SKM-1 (cell line): ENCODE measurements around the gene CNTNAP2.

Experiments used
- DNase-seq: peaks from one replicate; lab custom pipeline; 2025; ENCODE audit not compliant: unreplicated experiment; lab: John Stamatoyannopoulos, UW

The CNTNAP2 gene

DNA sequence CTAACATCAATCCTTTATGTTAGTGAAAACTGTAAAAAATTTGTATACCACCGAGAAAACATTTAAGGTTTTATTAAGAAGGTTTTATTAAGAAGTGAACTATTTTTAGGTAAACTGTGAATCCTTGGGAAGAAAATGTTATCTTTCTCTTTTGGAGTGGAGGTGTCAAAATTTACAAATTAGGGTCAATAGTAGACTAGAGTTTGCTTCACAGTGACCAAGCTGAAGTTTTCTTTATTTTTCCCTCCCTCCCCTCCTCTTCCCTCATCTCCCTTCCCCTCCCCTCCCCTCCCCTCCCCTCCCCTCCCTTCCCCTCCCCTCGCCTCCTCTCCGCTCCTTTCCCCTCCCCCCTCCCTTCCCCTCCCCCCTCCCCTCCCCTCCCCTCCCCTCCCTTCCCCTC is 168.8 kb downstream of the CNTNAP2 start:
- no peak for DNase-seq

DNA sequence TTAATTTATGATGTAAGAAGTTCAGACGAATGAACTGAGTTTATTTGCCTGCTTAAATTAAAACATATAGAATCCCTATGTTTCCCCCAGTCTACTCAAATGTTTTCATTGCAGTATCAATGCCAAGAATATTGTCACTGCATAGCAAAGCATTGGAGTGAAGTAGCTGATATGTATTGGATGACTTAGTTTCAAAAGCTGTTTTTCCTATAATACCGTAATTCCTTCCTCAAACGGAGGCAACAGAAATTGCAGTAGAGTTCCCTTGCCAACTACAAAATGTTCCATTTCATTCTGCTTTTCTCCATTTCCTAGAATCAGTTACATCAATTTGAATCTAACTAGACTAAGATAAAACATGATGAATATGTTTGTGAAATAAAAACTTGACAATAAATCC is 174.1 kb downstream of the CNTNAP2 start:
- DNase-seq, result no peak

DNA sequence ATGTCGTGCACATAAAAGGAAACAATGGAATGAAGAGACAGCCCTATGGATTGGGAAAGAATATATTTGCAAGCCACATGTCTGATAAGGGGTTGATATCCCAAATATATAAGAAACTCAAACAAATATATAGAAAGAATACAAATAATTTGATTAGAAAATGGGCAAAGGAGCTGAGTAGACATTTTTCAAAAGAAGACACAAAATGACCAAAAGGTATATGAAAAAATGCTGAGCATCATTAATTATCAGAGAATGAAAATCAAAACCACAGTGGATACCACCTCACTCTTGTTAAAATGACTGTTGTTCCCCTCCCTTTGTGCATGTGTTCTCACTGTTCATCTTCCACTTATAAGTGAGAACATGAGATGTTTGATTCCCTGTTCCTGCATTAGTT is 175.3 kb downstream of the CNTNAP2 start:
- DNase-seq, result no peak

DNA sequence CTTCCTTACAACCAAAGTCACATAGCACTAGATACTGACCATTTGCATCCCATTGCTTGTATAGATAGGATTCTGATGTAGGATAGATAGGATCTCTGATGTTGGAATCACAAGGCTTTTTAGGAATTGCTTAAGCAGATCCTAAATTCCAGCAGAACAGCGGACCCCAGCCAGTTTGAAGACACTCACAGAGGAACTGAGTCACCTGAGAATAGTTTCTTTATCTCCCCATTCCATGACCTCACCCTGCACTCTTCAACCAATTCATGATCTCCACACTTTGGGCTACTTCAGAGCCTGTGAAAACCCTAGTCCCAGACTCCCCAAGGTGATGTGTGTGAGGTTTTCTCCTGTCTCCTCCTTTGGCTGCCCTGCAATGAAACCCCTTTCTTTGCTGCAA is 179.4 kb downstream of the CNTNAP2 start:
- no peak for DNase-seq

DNA sequence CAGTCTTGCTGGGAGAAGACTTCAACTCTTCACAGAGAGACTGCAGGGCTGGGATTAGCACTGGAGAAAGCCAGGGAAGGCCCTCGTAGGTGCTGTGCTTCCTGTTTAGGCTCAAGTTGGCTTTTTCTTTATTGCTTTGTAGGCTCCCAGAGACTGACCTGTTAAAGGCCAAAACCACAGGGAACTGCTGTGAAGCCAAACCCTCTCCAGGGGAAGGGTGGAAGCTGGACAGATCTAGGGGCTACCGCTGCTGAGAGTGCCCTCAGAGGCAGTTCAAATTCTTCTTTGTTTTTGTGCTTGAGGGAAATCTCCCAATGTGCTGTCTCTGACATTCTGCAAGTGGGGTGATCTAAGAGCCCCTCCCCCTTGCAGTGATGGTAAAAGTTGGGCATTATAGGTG is 198.4 kb downstream of the CNTNAP2 start:
- no peak for DNase-seq

DNA sequence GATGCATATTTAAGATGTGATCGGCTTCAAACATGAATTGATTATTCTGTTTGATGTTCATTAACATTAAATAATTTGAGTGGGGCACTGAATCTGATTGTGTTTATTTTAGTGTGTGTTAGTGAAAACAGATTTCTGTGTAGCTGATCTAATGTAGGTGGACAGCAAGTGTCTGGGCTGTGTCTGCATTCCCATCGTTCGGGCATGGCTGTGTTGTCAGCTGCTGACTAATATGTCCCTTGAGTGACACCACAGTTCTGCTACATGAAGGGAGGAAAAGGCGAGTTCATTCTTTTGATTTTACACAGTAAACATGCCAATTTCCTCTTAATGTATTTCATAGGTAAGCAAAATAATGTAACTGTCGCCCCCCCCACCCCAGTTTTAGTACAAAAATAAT is 203.0 kb downstream of the CNTNAP2 start:
- DNase-seq, result no peak

DNA sequence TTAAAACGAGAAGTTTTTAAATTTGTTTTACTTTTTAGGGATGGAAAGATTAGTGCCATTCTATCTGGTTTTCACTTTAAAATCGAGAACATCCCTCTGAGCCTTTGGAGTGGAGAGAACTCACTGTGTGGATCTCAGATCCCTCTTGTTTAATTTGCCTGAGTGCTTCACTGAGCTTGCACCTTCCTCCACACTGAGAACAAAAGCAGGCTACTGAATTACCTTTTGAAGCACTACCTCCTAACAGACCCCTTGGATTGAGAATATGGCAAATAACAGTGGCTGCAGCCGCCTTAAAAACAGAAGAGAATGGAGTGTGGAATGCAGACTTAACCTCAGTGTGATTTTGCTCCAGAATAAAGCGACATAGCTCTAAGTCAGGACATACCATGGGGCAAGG is 204.7 kb downstream of the CNTNAP2 start:
- DNase-seq, result no peak

DNA sequence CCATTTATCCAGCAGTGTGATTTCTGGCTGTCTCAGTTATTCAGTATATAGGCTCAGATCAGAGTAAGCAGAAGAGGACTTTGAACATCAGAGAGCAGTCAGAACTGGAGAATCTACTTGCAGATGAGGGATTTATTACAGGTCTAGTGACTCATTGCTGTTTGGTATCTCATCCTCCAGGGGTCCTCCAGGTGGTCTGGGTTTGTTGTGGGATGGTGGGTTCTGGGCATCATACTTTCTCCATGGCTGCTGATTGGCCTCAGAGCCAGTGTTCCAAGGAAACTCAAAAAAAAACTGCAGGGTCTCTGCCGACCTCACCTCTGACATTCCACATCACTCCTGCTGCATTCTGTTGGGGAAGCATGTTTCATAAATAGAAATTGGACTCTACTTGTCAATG is 214.8 kb downstream of the CNTNAP2 start:
- no peak for DNase-seq

DNA sequence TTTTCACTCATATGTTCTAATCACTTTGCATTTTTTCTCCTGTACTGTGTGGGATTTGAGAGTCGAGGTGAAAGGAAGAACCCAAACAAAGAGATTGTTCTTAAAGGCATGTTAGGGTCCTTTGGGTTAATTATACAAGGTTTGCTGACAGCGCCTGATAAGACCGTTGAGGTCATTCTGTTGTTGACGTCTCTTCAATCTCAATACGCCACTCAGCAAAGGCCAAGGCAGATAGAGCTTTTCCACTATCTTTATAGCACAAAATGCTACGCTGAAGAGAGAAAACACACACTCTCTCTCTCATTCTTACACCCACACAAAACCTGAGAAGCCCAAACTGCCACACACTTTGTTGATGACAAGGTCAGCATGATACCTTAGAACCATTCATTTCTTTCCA is 228.7 kb downstream of the CNTNAP2 start:
- no peak for DNase-seq

DNA sequence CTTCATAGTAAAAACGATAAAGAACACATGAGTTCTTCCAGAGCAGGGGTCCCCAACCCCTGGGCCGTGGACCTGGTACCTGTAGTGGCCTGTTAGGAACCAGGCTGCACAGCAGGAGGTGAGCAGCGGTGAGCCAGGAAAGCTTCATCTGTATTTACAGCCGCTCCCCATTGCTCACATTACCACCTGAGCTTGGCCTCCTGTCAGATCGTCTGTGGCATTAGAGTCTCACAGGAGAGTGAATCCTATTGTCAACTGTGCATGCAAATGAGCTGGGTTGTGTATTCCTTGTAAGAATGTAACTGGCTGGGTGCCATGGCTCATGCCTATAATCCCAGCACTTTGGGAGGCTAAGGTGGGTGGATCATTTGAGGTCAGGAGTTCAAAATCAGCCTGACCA is 229.5 kb downstream of the CNTNAP2 start:
- DNase-seq, result no peak

DNA sequence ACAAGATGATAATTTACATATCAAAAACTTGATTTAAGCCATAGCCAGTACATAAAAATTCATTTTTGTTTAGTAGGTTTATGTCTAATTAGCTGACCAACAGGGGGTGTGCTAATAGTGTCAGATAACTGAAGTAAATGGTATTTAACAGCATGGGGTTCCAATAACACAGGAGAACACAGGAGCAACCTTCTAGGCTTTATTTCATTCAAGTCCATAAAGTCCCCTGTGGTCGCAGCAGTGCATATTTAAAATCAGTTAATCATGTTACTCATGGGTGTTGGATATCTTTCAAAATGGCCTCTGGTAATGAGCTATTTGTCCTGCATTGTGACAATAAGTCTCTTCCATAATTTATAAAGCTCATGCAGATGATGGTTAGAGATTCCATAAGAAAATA is 238.6 kb downstream of the CNTNAP2 start:
- no peak for DNase-seq

DNA sequence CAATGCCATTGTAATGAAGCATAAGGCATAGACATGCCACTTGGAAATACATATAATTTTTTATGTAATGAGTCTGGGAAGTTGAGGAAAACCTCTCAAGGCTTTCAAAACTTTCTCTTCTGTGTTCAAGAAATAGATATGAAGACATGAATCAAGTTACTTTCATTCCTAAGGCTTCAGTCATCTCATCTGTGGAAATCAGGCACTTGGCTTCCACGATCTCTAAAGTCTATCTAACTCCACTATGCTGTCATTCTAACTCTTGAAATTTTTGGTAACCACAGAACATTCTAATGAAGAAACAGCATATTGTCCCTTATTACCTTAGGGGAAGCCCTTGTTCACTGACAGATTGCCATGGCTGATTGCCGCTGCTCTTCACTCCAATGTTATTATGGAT is 242.6 kb downstream of the CNTNAP2 start:
- no peak for DNase-seq

DNA sequence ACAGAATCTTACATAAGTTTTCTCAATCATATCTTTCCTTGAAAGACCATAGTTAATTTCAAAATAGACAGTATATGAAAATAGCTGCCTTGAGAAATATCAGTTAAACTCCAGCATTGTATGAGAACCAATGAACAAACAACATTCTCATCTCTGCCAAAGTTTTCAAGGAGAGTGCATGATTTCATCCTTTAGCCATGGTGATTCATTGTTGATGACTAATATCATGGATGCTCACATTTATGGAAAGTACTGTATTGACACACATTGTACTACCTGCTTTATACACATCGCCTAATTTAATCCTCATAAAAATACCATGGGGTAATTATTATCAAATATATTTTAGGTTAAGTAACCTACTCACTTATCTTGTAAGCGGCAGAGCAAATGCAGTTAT is 250.3 kb downstream of the CNTNAP2 start:
- DNase-seq, result no peak

DNA sequence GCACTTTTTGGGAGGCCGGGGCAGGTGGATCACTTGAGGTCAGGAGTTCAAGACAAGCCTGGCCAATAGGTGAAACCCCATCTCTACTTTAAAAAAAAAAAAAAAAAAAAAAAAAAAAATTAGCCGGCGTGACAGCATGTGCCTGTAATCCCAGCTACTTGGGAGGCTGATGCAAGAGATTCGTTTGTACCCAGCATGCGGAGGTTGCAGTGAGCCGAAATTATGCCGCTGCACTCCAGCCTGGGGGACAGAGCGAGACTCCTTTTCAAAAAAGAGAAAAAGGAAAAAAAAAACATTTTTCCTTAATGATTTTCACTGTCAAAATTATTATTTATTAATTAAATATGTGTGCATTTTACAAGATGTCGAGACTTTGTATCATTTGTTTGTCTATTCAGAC is 253.6 kb downstream of the CNTNAP2 start:
- no peak for DNase-seq

DNA sequence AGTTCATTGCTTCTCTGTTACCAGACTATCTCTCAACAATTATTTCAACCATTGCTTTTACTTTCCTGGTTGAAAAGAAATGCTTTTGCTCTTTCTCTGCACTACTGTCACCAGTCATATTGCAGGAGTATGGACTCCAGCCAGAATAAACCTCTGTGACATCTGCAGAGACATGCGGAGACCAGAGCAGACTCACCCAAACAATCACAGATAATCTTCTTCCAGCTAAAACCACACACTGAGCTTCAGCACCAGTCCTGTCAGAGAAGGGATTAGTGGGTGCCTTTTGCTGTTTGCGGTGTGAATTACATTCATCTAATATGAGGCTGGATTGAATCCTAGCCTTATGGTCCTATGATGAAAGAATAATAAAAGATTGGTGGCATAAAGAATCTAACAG is 258.6 kb downstream of the CNTNAP2 start:
- no peak for DNase-seq

DNA sequence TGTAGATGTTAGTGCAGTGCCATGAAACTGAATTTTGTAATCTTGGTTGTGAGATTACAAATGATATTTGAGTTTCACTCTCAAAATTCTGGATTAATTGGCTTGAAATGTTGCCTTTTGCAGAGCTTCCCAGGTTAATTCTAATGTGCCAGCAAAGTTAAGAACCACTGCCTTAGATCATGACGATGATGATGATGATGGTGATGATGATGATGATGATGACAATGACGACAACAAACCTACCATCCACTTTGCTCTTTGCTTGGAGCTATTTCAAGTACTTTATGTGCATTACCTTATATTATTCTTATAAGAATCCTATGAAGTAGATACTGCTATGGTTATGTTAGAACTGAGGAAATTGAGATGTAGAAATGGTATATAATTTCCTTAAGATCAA is 261.6 kb downstream of the CNTNAP2 start:
- no peak for DNase-seq

DNA sequence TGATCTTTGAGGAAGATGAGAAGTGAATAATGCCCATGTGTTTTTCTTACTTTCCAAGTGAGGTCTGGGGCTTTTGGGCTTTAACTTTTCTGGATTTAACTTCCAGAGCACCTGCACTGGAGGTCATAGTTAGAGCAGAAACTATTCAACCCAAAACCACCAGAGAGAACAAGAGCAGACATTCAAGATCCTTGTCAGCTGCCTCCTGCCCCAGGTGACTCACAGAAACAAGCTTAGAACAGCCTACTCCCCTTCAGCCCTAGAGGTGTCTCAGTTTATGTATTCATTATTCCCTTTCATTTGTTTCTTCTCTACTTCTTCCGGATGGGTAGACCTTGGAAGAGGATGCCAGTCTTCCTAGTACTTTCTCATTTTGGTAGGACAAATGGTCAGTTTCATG is 270.5 kb downstream of the CNTNAP2 start:
- no peak for DNase-seq

DNA sequence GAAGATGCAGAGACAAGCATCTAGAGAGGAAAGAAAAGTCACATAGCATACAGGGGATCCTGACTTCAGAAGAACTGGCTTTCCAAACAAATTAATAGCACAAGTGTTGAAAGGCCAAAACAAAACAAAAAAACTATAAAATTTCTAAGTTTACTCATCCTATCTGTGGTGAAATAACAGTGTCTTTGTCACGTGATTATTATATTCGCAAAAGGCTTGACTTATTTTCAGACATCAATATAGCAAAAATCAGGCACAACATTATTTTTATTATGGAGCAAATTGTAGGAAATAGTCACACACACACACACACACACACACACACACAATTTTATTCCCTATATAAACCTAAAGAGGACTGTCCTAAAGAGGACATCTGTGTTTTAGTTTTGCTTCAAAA is 272.3 kb downstream of the CNTNAP2 start:
- no peak for DNase-seq

DNA sequence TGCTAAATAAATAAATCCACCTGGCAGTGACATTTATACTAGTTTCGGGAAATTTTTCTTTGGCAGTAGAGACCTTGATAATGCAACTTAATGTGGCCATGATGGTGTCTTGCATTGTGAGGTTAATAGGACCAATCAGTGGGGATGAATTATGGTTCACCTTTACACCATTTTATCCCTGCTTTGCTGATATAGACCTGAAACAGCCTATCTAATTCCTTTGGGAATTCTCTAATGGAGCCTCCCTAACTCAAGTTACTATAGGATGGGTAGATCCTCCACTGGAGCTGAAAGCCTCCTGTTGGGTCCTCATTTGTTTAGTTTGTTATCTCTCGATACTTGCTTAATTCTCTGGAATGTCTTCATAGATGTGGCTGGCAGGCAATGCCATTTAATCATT is 276.7 kb downstream of the CNTNAP2 start:
- no peak for DNase-seq

DNA sequence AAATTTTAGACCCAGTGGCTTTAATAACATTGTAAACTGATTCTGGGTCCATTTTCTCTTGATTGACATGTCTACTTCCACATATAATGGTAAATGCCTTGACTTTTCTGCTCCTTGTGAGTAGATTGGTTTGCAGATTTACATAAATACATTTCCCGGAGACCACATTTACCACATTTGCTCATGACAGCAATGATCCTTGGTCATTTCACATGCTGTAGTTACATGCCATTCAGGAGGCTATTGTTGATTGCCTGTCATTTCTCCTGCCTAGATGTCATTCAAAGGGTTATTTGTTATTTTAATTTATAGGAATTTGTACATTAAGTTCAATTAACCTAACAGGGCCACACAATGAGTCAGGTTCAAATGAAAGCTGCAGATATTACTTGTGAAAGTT is 280.5 kb downstream of the CNTNAP2 start:
- no peak for DNase-seq

DNA sequence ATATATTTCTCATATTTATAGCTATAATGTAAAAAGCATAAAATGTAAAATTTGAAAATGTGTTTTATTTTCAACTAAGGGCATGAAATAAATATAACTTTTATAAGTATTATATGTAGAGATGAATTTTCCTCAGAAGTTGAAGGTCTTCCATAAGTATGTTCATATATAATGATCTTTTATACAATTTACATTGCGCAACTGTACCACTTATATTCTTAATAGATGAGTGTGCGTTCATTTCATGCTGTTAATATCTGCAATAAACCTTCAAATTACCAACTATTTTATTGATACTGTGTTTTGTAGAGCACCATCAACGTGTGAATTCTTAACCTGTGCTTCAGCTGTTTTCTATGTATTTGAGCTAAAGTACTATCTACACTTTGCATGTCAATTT is 285.3 kb downstream of the CNTNAP2 start:
- no peak for DNase-seq

DNA sequence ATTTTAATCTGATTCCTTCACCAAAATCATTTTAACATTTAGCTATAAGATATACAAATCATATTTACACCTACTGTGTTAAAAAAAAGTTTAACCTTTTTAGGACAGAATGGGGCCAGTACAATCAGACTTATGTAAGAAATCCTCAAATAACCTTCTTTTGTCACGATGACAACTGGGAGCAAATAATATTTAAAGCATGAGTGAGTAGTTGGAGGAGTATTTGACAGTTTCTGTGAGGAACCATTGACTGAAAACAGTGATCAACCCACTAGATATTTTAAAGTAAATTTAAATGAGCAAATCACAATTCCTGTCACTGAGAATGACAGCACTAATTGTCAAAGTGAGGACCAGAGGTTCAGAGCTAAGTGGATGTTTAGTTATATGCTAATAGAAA is 289.1 kb downstream of the CNTNAP2 start:
- no peak for DNase-seq

DNA sequence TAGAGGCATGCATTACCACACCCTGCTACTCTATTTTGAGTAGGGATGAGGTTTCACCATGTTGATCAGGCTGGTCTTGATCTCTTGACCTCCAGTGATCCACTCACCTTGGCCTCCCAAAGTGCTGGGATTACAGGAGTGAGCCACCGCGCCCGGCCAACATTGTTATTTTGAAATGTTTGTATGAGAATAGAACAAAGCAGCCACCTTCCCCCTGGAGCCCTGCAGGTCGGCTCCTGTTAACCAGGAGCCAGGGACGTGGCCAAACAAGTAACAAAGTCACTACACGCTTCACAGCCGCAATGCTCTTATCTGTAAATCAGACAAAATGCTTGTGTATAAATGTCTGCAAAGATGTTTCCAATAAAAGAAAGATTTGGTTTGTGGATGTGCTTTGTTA is 295.4 kb downstream of the CNTNAP2 start:
- DNase-seq, result no peak

DNA sequence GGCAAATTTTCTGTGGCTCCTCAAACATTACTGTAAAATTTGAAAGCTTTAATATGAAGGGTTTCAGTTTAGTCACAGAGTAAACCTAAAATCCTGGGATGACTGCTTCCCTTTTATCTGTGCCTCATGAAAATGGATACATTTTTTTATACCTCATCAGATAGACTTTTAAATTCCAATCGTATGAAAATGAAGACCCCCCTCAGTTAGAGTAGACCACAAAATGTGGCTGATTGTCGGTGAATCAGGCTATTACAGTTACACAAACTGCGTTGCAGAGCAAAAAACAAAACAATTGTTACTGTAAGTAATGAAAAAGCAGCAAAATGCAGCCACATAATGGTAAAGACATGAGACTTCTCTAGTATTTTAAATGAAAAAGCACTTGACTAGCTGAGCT is 296.2 kb downstream of the CNTNAP2 start:
- no peak for DNase-seq
